ENCODE data around the gene C10orf71.

Gene C10orf71

DNA sequence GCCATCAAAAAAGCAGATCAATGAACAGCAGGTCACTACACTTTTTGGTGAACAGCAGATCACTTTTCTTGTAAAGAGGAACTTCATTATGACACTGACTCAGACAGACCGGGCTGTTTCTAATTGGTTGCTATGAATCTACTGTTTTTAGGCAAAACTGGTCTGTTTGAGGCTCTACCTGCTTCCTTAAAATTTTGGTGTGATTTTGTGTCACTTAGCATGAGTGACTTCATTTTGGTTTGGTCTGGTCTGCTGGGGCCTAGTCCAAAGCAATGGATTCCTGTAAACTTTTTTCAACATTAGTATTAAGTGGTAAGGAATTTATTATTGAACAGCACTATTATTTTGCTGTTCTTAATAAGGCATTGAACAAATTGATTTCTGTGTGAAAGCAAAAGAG, 41.8 kb upstream of the C10orf71 start:
- DNase-seq (ENCODE audit: low read depth), result no peak
- TF ChIP-seq, protein P1, sequence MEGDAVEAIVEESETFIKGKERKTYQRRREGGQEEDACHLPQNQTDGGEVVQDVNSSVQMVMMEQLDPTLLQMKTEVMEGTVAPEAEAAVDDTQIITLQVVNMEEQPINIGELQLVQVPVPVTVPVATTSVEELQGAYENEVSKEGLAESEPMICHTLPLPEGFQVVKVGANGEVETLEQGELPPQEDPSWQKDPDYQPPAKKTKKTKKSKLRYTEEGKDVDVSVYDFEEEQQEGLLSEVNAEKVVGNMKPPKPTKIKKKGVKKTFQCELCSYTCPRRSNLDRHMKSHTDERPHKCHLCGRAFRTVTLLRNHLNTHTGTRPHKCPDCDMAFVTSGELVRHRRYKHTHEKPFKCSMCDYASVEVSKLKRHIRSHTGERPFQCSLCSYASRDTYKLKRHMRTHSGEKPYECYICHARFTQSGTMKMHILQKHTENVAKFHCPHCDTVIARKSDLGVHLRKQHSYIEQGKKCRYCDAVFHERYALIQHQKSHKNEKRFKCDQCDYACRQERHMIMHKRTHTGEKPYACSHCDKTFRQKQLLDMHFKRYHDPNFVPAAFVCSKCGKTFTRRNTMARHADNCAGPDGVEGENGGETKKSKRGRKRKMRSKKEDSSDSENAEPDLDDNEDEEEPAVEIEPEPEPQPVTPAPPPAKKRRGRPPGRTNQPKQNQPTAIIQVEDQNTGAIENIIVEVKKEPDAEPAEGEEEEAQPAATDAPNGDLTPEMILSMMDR (IDR thresholded peaks at IDR 0.05; ENCODE audit: control insufficient read depth, insufficient read depth, low read depth, low read length, missing control alignments), result no peak
- H3K4me3 ChIP-seq (ENCODE audit: control insufficient read depth, low read depth, low read length), result no peak overlapping the region

DNA sequence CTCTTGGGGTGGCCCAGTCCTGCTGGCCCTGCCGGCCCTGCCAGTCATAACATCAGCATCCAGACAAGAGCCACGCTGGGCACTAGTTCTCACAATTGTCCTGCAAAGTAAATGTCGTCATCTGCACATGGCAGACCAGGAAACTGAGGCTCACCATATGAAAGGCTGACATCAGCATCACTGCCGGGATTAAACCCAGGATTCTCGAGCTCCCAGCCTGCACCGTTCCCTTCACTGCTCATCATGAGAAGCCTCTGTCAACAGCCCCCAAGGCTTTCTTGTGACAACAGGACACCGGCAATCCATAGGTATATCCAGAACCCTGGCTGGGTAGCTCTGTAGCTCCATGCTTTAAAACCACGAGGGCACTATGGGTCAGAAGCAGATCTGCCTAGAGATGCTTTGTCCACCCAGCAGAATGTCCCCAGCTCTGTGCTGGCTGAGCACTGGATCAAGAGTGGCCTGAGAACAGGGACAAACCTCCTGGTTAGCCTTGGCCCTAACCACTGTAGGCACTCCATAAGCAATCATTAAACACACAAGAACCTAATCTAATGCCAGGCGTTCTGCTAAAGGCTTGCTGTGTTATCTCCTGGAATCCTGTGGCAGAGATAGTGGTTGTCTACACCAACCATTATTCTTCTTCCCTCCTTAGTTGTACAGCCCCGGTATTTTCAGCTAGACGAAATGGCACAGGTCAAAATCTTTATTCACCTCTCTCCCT, 41.2 kb upstream of the C10orf71 start:
- DNase-seq (ENCODE audit: low read depth), result no peak
- TF ChIP-seq, protein P1 (IDR thresholded peaks at IDR 0.05; ENCODE audit: control insufficient read depth, insufficient read depth, low read depth, low read length, missing control alignments), result no peak
- H3K4me3 ChIP-seq (ENCODE audit: control insufficient read depth, low read depth, low read length), result no peak overlapping the region

DNA sequence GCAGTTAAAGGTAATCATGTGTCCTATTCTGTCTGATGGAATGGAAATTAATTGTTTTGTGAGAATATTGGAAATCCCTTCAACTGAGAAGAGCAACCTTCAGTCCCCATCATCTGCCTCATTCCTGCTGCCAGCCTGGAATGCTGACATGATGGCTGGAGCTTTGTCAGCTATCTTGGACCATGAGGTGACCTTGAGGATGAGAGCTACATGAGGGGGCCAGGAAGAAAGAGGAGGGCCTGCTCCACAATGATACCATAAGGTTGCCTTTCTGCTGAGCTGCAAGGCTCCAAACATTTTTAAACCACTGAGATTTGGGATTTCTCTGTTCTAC, 40.7 kb upstream of the C10orf71 start:
- no peak overlapping the region for H3K4me3 ChIP-seq (ENCODE audit: control insufficient read depth, low read depth, low read length)
- no peak for DNase-seq (ENCODE audit: low read depth)
- TF ChIP-seq, protein P1 (IDR thresholded peaks at IDR 0.05; ENCODE audit: control insufficient read depth, insufficient read depth, low read depth, low read length, missing control alignments), result no peak

DNA sequence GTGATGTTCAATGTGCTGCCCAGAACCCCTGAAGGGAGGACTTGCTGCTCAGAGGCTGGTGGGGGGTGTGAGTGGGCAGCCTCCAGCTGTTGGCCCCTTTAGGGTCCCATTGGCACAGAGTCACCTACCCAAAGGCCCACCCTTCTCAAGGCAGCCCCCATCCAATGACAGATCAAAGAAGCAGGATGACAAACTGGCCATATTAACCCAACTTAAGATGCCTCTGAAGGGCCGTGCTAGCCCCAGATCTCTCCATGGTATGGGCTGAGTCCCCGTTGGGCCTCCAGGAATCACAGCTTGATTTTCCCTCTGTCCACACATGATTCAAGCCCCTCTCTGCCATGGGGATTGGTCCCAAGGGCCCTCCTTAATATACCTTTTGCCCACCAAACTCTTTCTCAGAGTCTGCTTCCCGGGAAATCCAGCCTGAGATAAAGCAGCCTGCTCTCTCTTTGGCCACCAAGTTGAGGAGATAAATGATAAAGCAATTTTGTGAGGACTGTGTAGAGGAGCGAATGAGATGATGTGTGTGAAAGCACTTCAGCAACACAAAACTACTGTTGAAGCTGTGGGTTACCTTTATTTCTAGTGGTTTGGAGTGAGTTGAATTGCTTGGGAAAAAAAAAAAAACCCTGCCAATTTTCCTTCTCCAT, 38.2 kb upstream of the C10orf71 start:
- no peak for DNase-seq (ENCODE audit: low read depth)
- TF ChIP-seq, protein P1 (IDR thresholded peaks at IDR 0.05; ENCODE audit: control insufficient read depth, insufficient read depth, low read depth, low read length, missing control alignments), result no peak
- H3K4me3 ChIP-seq (ENCODE audit: control insufficient read depth, low read depth, low read length), result no peak overlapping the region

DNA sequence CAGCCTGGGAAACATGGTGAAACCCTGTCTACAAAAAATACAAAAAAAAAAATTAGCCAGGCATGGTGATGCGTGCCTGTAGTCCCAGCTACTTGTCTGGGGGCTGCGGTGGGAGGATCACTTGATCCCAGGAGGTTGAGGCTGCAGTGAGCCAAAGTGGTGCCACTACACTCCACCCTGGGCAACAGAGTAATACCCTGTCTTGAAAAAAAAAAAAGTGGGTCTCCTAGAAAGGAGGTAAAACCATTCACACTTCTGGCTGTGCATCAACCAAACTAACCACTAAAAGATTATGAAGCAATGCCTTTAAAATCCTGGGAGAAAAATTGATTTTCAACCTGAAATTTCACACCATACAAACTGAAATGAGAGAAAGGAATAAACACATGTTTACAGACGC, 35.4 kb upstream of the C10orf71 start:
- no peak overlapping the region for H3K4me3 ChIP-seq (ENCODE audit: control insufficient read depth, low read depth, low read length)
- TF ChIP-seq, protein P1 (IDR thresholded peaks at IDR 0.05; ENCODE audit: control insufficient read depth, insufficient read depth, low read depth, low read length, missing control alignments), result no peak
- no peak for DNase-seq (ENCODE audit: low read depth)

DNA sequence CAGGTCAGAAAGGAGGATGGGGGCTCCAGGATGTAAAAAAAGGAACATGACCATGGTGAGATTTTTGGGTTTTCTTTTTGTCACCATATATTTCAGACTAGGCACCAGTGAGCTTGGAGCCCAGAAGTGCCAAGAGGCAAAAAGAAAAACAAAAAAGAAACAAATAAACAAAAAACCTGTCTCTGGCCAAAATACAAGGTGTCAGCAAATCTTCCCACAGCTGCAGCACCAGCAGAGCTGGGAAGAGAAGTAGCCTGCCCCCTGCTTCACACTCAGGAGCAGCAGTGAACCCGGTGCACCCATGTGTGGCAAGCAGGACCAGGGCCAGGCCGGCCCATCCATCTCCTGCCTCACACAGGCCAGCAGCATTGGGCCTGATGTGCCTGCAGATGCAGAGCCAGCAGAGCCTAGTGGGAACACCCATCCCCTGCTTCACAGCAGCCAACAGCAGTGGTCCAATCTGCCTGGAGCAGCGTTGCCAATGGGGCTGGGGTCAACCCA, 34.7 kb upstream of the C10orf71 start:
- TF ChIP-seq, protein P1 (IDR thresholded peaks at IDR 0.05; ENCODE audit: control insufficient read depth, insufficient read depth, low read depth, low read length, missing control alignments), result no peak
- H3K4me3 ChIP-seq (ENCODE audit: control insufficient read depth, low read depth, low read length), result no peak overlapping the region
- DNase-seq (ENCODE audit: low read depth), result no peak

Measured in AG09309 (cell line).